ENCODE measurements around the gene DGKI.

The DGKI gene

DNA sequence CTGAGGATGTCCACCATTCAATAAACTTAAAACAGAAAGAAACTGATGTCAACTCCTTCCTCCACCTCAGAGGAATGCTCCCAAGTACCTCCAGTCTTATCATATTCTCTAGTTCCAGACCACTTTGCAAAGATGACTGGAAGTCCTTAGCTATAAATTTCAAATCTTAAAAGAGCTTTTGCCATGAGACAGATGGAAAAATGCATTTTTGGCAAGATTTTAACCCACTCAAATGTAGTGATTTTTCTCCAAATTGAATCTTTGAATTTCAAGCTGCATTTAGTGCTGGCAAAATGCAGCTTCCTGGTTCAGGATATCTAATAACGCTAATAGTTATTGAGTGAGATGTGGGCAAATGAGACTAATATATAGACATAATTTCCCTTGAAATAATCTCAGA is 33.2 kb downstream of the DGKI start:
- no peaks in the 10 kb centered on the region for H3K4me1 ChIP-seq (ENCODE audit: control insufficient read depth, insufficient read depth, low read length)
- no peak overlapping the region for H3K27ac ChIP-seq (ENCODE audit: extremely low read depth, low read depth, low read length)
- CTCF ChIA-PET, result no interaction called here
- no peaks in the 10 kb centered on the region for H3K9me3 ChIP-seq (ENCODE audit: control insufficient read depth, insufficient read depth, low read depth, low read length)
- no peak overlapping the region for H3K4me3 ChIP-seq (ENCODE audit: low read depth, low read length)
- TF ChIP-seq ZNF404 (tag by site-specific recombination; IDR thresholded peaks at IDR 0.05), result no peak
- TF ChIP-seq ZNF202 (tag by site-specific recombination; IDR thresholded peaks at IDR 0.05; ENCODE audit: borderline replicate concordance), result no peak
- no peak for TF ChIP-seq ZBTB17 (tag by site-specific recombination; IDR thresholded peaks at IDR 0.05)
- no peak for TF ChIP-seq YY1 (tag by site-specific recombination; IDR thresholded peaks at IDR 0.05)
- no peak for TF ChIP-seq ZNF76 (tag by site-specific recombination; IDR thresholded peaks at IDR 0.05; ENCODE audit: borderline replicate concordance, low read depth)
- no peak for TF ChIP-seq ZNF366 (tag by site-specific recombination; conservative IDR thresholded peaks at IDR 0.05)
- no peak for TF ChIP-seq ZNF629 (tag by site-specific recombination; IDR thresholded peaks at IDR 0.05)
- POLR2A ChIA-PET, result no interaction called here
- no peaks in the 10 kb centered on the region for H3K36me3 ChIP-seq (ENCODE audit: control insufficient read depth in 2 of 2, insufficient read depth in 1 of 2, low read length in 2 of 2)

GRCh38 chr7:137810248-137810647 is 36.5 kb downstream of the DGKI start:
- Histone ChIP-seq H3K27ac (ENCODE audit: extremely low read depth, low read depth, low read length) (no peak overlapping the region), H3K36me3 (ENCODE audit: control insufficient read depth in 2 of 2, insufficient read depth in 1 of 2, low read length in 2 of 2) (no peaks in the 10 kb centered on the region), H3K4me1 (ENCODE audit: control insufficient read depth, insufficient read depth, low read length) (no peaks in the 10 kb centered on the region), H3K9me3 (ENCODE audit: control insufficient read depth, insufficient read depth, low read depth, low read length) (no peaks in the 10 kb centered on the region), H3K4me3 (ENCODE audit: low read depth, low read length) (no peak overlapping the region)
- TF ChIP-seq OSR2 (tag by site-specific recombination; IDR thresholded peaks at IDR 0.05), result no peak
- no peak for TF ChIP-seq ZNF223 (tag by site-specific recombination; IDR thresholded peaks at IDR 0.05)
- no peak for TF ChIP-seq ZNF274 (IDR thresholded peaks at IDR 0.05; ENCODE audit: low read length)
- no peak for TF ChIP-seq ZNF274 (tag by site-specific recombination; IDR thresholded peaks at IDR 0.05; ENCODE audit: borderline replicate concordance)
- no peak for TF ChIP-seq ZNF664 (tag by site-specific recombination; IDR thresholded peaks at IDR 0.05)
- no peak for TF ChIP-seq ZNF670 (tag by site-specific recombination; IDR thresholded peaks at IDR 0.05; ENCODE audit: low read depth)
- TF ChIP-seq WT1 (tag by site-specific recombination; IDR thresholded peaks at IDR 0.05), result no peak
- TF ChIP-seq ZNF621 (tag by site-specific recombination; IDR thresholded peaks at IDR 0.05), result no peak
- TF ChIP-seq ZNF792 (tag by site-specific recombination; IDR thresholded peaks at IDR 0.05), result no peak
- no peak for TF ChIP-seq PRDM1 (tag by site-specific recombination; IDR thresholded peaks at IDR 0.05)
- no peak for TF ChIP-seq BCL11B (tag by site-specific recombination; IDR thresholded peaks at IDR 0.05; ENCODE audit: low read depth)
- no peak for TF ChIP-seq ZNF391 (tag by site-specific recombination; IDR thresholded peaks at IDR 0.05; ENCODE audit: borderline replicate concordance, low read depth)
- TF ChIP-seq ZNF76 (tag by site-specific recombination; IDR thresholded peaks at IDR 0.05; ENCODE audit: borderline replicate concordance, low read depth), result no peak
- TF ChIP-seq, protein P1, sequence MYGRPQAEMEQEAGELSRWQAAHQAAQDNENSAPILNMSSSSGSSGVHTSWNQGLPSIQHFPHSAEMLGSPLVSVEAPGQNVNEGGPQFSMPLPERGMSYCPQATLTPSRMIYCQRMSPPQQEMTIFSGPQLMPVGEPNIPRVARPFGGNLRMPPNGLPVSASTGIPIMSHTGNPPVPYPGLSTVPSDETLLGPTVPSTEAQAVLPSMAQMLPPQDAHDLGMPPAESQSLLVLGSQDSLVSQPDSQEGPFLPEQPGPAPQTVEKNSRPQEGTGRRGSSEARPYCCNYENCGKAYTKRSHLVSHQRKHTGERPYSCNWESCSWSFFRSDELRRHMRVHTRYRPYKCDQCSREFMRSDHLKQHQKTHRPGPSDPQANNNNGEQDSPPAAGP (tag by site-specific recombination; IDR thresholded peaks at IDR 0.05), result no peak
- TF ChIP-seq ZNF302 (tag by site-specific recombination; IDR thresholded peaks at IDR 0.05; ENCODE audit: low read depth), result no peak
- TF ChIP-seq ZBTB20 (tag by site-specific recombination; IDR thresholded peaks at IDR 0.05), result no peak
- no peak for TF ChIP-seq EGR2 (tag by site-specific recombination; IDR thresholded peaks at IDR 0.05; ENCODE audit: low read depth)
- TF ChIP-seq ZNF701 (tag by site-specific recombination; IDR thresholded peaks at IDR 0.05), result no peak
- no peak for TF ChIP-seq ZNF473 (tag by site-specific recombination; IDR thresholded peaks at IDR 0.05)
- no peak for TF ChIP-seq ZNF133 (tag by site-specific recombination; IDR thresholded peaks at IDR 0.05)
- no peak for TF ChIP-seq ZNF324 (tag by site-specific recombination; IDR thresholded peaks at IDR 0.05)
- ChIA-PET POLR2A (no interaction called here), CTCF (interaction anchor here (0.7 to 1.1 kb wide), 2 partner anchors 154 to 1969 kb away, joined by 3 read pairs; no protein-coding TSS in a partner anchor)
